GM19455 (cell line): ENCODE results near the gene MAGI3.
"Not testable (repeated sequence)": the region's sequence is repeated elsewhere in the genome, so short reads cannot be mapped to it uniquely, and the experiment has no call there.

Experiments used
- ATAC-seq: cut with Tn5 transposase; IDR thresholded peaks from one replicate; pipeline ENCODE4 v1.9.1; 2021; ENCODE audit not compliant: unreplicated experiment

MAGI3 gene

DNA sequence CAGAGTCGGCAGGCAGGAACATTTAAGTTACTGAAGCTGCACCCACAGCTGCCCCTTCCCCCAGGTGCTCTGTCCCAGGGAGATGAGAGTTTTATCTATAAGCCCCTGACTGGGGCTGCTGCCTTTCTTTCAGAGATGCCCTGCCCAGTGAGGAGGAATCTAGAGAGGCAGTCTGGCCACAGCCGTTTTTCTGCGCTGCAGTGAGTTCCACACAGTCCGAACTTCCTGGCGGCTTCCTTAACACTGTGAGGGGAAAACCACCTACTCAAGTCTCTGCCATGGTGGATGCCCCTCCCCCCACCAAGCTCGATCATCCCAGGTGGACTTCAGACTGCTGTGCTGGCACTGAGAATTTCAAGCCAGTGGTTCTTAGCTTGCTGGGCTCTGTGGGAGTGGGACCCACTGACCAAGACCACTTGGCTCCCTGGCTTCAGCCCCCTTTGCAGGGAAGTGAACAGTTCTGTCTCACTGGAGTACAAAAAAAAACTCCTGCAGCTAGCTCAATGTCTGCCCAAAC, 185.5 kb downstream of the MAGI3 start:
- ATAC-seq = not testable (repeated sequence)

DNA sequence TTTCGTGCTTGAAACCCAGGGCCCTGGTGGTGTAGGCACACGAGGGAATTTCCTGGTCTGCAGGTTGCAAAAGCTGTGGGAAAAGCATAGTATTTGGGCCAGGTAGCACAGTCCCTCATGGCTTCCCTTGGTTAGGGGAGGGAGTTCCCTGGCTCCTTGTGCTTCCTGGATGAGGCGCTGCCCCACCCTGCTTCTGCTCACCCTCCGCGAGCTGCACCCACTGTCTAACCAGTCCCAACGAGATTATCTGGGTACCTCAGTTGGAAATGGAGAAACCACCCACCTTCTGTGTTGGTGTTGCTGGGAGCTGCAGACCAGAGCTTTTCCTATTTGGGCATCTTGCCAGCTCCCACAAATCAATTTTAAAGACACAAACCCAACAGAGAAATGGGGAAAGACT, 186.0 kb downstream of the MAGI3 start:
- ATAC-seq = no peak

DNA sequence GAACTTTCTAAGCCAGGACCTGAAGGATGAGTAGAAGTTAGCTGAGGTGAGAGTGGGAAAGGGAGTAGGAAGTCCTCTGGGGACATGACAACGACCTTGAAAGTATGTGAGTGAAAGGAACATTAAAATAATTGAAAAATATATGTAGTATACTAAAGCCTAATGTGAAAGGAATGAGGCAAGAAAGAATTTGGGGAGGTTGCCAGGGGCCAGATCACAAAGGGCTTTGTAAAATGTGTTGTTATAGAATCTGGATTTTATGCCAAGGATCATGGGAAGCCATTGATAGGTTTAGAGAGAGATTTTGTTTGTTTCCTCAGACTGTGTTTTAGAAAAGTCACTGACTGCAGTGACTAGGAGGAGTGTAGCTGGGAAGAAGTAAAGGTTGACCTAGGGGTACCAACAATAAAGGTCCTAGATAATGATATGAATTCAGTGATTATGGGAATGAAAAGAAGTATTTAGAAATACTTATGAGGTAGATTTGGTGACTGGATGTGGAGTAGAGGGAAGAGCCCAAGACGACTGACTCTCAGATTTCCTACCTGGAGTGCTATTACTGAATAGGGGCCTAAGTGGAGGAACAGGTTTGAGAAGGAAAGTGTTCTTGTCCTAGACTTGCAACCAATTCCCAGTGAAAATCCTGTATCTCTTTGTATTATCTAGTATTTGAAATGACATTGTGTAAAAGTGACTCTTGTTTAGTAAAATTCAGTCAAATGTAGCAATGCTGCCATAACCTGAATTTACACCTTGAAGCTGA, 189.1 kb downstream of the MAGI3 start:
- no peak for ATAC-seq

DNA sequence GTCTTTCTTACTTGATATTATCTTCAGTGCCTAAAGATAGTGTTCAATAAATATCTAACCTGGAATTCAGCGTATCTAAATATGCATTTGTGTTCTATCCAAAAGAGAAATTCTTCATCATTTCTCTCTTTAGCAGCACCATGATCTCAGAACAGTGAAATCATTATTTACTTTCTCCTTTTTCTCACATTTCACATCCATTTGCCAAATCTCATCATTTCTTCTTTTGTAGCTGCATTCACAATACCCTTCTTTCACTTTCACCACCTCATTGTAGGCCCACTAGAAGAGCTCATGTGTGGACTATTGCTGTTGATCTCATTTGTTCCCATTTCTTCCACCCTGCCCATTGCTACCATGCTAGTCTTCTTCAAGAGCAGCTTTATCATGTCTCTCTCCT, 191.0 kb downstream of the MAGI3 start:
- no peak for ATAC-seq

DNA sequence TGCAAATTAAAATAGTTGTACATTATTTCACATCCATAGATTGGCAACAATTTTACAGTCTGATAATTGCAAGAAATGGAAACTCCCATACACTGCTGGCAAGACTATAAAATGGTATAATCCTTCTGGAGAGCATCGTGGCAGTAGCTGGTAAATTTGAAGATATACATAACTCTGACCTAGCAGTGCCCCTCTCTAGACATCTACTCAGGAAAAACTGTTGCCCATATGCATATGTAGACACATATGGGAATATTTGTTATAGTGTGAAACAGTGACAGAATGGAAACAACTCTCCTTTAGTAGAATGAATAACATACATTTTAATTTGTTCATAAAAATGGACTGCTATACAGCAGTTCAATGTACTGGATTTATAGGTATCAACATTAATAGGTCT, 191.8 kb downstream of the MAGI3 start:
- no peak for ATAC-seq

DNA sequence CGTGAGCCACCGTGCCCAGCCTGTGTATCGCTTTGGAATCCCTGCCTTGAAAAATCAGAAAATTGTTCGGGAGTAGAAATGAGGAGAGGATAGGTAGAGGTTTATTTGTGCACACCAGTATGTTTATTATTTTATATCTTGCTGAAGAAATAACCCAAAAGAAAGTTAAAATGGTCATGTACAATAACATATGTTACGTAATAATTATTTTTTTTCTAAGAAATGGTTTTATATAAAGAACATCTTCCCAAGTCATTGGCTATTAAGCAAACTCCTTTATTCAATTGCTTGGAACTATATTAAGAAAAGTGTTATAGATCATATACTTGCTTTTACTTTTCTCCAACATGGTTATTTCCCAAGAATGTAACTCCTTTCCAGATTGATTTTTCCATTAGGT, 197.2 kb downstream of the MAGI3 start:
- no peak for ATAC-seq

DNA sequence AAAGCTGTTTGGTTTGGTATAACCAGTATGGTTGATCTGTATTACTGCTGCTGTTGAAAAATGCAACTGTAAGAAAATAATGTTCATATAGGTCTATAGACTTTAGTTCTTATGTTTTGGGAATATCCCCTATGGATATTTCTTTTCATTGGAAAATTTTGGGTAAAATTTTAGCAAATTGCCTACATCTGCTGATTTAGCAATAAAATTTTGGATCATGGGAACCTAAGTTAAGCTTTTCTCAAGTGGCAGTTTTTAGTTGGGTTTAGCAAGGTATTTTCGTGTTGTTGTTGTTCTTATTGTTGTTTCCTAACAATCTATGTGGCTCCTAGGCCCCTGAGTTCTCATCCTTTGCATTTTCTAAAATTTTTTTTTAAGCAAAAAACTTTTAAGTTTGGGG, 201.9 kb downstream of the MAGI3 start:
- ATAC-seq = no peak

DNA sequence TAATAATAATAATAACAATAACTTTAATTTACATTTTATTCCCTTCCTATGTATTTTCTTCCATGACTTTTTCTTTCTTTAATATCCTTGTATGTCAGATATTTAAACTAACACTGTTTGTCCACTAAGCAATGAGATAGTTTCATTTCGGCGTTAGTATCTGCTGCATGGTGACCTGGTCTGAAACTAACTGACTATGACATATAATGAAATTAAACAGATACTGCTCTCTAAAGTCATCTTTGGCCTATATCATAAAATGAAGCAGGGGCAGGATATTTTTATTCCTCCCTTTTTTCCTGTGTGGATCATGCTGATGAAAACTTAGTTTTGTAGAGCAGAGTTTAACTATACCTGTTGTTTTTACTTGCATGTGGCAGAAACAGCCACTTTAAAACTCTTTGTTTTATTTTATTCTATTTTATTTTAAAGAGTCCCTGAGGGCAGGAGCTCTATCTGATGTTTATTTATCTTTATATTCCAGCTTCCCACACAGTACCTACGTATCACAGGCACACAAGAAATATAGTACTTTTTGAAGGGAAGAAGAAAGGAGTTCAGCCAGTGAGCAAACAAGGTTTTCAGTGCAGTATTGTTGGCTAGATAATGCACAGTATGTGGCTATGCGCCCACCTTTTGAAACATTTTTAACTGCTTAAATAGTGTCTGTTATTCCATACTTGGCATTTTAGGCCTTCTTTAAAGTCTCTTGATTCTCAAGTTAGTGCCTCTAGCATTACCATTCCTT, 203.4 kb downstream of the MAGI3 start:
- ATAC-seq = no peak

DNA sequence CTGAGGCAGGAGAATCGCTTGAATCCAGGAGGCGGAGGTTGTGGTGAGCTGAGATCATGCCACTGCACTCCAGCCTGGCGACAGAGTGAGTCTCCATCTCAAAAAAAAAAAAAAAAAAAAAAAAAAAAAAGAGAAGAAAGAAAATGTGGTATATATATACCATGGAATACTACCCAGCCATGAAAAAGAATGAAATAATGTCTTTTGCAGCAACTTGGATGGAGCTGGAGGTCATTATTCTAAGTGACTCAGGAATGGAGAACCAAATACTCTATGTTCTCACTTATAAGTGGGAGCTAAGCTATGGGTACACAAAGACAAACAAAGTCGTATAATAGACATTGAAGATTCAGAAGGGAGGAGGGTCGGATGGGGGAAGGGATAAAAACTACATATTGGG, 214.2 kb downstream of the MAGI3 start:
- ATAC-seq = not testable (repeated sequence)

DNA sequence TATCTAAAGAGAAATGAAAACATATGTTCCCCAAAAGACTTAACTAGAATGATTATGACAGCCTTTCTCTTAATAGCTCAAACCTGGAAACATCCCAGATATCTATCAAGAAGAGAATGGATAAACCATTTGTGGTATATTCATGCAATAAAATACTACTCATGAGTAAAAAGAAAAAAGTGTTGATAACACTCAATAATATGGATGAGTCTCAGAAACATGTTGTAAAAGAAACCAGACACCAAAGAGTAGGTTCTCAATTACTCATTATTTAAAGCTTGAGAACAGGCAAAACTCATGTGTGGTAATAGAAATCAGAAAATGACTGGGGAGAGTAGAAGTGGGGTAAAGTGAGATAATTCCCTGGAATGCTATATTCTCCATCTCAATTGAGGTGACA, 214.8 kb downstream of the MAGI3 start:
- no peak for ATAC-seq

DNA sequence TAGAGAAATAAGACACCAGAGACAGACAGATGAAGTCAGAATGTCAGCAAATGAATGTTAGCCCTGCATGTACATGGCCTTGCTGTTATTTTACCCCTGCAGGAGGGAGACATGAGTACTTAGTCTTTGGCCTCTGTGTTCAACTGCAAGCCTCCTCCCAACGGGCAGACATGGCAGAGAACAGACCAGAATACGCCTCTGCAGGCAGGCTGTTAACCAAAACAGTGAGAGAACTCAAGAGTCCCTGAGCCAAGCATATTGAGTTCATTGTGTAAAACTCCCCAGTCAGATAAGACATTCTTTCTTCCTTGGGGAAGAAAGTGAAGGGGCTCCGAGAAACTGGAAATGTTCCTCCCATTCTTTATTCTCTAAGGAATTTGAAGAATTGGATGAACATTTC, 218.1 kb downstream of the MAGI3 start:
- ATAC-seq = no peak

DNA sequence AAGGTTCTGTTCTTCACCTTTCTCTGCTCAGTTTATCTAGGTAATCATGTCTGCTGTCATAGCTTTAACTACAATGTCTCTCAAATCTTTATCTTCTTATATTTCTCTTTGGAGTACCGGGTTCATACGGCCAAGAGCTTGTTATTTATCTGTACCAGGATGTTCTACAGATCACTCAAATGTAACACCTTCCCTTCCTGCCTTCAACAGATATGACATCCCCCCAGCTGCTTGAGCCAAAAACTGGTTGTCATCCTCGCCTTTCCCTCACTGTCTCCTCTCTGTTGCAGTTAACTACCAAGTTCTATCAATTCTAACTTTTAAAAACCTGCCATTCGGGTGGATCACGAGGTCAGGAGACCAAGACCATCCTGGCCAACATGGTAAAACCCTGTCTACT, 220.1 kb downstream of the MAGI3 start:
- no peak for ATAC-seq

DNA sequence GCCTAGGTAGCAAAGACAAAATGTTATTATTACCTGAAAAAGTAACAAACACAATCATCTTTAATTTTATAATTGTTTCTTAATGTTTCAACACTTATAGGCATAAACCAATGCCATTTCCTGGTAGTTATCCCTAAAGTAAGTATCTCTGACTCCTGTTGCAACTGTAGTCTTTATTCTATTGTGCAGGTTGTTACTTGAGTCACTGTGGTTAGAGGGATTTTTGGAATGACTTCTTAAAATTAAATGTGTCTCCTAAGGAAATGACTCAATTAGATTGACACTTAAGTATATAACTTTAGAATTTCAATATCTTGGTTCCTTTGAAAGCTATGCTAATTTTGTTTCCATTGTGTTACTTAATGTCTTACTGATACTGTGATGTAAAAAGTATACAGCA, 225.1 kb downstream of the MAGI3 start:
- ATAC-seq = no peak

DNA sequence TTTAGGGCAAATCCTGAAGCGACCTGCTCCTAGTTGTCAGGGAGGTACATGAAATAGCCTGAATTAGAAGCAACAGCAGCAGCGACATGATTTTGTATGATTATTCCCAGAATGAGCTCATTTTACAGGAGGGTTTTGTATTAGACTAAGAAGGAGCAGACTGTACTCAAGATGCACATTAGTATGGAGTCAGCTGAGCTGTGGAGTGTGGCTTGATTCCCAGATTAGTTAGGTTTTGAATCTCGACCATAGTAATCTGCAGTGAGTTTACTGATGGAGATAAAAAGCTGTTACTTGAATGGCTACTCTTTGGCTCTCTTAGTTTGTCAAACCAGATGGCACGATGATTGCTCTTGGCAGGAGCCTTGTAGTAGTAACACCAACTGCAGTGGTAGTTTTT, 225.8 kb downstream of the MAGI3 start:
- ATAC-seq = no peak

DNA sequence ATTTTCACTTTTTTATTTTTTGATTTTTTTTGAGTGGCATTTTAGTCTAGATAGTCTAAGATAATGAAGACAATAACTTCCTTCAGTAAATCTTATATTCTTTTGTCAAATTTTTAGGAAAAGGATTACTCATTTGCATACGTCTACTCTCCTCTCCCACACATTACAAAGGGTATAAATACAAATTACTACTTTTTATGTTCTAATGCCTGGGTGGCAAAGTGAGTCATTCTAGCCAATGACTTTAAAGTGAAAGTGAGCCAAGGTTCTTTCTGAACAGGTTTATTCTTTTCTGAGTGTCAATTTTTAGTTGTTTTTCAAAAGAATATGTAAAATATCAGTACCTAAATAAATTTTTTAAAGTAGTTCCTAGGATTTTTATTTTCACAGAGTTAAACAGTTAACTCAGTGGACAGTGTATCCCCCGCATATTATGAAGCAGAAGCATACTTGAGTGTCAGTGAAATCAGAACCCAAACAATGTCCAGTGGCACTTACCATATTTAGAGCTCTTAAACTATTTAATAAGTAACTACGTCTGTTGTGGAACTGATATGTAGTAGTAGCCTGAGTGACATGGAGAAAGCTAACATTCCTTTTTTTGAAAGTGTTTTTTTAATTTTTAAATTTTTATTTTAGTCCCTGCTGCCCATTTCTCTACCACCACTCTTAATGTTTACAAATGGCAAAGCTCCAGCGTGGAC, 227.3 kb downstream of the MAGI3 start:
- no peak for ATAC-seq

DNA sequence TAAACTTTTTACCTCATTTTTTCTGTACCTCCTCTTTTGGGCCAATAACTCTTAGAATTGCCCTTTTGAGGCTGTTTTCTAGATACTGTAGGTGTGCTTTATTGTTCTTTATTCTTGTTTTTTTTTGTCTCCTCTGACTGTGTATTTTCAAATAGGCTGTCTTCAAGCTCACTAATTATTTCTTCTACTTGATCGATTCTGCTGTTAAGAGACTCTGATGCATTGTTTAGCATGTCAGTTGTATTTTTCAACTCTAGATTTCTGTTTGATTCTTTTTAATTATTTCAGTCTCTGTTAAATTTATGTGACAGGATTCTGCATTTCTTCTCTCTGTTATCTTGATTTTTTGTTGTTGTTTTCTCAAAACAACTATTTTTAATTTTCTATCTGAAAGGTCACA, 238.7 kb downstream of the MAGI3 start:
- no peak for ATAC-seq

DNA sequence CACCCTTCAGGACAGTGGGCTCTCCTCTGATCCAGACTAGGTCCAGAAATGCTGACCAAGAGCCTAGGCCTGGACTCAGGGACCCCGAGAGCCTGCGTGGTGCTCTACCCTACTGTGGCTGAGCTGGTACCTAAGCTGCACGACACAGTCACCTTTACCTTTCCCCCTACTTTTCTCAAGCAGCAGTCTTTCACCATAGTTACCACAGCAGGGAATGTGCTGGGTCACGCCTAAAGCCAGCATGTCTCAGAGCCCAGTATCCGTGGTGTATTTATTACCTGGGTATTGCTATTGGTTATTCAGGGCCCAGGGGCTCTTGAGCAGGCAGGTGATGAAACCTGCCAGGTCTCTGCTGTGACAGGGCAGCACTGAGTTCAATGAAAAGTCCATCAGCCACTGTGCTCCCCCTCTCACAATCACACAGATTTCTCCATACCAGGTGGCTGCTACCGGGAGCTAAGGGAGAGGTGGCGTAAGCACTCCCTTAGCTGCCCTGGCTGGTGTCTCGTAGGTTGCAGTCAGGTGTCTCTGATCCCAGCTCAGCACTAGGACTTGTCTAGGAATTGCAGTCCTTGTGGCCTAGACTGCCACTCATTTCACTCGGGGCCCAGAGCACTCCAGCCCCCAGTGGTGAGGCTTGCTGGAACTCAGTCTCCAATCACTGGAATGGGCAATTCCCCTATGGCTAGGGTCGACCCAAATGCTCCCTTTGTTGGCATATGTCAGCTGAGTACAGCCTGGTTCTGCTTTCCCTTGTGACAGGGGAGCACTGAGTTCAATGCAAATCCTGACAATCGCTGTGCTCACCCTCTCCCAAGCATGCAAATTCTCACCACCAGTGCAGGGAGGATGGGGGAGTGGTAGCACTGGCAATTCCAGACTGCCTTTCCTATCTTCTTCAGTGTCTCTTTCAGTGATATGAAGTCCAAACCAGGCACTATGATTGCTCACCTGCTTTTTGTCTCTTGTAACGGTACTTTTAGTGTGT, 240.3 kb downstream of the MAGI3 start:
- ATAC-seq = no peak

DNA sequence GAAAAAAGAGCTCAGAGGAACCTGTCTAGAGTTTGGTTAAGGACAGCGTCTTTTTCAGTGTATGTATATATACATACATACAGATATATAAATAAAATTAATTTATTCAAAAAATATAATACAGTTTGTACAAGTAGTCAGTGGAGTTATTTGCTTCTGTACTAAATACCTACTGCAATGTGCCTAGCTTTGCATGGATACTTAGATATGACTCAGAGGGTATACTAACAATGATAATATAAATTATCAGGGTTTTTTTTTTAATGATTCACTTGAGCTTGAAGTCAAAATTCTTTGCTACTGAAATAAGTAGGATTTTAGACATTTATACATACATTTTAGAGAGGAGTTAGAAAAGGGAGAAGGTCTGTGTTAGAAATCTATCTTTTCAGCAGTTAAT, 251.1 kb downstream of the MAGI3 start:
- ATAC-seq = no peak

DNA sequence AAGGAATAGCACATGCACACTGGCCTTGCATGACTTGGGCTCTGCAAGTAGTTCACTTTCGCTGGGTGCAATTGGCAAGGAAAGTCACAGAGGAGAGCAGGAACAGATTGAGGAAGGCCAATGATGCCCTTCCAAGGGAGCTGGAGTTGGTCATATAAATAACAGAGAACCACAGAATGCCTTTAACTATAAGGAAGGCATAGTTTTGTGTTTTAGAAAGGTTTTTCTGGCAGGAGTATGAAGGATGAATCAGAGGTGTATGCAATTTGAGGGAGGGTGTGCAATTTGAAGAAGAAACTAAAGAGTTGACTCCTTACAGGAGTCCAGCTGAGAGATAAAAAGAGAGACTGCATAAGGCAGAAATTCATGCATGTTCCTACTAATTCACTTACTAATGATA, 256.8 kb downstream of the MAGI3 start:
- ATAC-seq = no peak

DNA sequence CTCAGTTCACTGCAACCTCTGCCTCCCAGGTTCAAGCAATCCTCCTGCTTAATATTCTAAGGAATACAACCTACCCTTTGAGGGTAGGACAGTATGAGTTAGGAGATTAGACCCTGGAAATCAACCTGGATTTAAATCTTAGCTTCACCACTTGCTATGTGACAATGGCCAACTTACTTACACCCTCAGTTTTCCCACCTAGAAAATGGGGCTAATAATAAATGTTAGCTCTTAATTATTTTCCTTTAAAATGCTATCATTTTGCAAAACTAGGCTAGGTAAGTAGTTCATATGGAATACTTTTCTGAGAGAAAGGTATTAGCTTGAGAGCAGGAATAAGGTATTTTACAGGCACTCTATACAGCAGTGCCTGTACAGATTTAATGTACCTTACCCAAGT, 258.2 kb downstream of the MAGI3 start:
- no peak for ATAC-seq

DNA sequence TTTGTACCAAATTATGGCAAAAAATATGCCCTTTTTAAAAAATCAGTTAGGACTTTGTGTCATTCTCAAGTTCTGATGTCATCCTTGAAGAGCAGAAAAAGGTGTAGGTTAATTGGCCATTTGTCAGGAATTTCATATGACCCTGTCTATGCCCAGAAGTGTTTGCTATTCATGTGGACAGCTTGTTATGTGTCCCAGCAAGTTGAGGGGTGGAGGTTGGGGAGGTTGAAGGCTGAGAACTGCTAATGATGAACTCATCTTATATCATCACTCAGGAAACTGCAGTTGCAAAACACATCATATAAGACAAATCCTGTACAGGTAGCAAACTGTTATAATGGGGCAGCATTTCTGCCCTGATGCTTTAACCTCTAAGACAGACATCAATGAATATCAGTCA, 262.5 kb downstream of the MAGI3 start:
- no peak for ATAC-seq
